ENCODE measurements around the gene SCIN.

SCIN gene

GRCh38 chr7:12569673-12570072 lies 847 bp upstream of the SCIN start:
- DNase-seq = no peak

DNA sequence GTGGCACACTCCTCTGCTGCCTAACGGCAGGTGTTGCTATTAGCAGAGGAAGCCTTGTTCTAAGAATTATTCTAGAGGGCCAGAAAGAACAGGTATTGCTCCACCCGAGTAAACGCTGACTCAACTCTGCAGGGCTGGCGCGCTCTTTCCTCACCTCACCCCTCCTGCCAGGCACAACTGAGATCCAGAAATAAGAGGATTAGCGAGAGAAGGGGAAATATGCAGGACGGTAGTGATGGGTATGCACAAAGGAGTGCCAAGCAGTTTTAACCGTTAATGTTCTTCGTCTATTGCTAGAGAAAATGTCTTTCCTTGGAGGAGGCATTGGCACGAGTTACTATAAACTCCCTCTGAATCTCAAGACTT lies 369 bp upstream of the SCIN start:
- no peak for DNase-seq

DNA sequence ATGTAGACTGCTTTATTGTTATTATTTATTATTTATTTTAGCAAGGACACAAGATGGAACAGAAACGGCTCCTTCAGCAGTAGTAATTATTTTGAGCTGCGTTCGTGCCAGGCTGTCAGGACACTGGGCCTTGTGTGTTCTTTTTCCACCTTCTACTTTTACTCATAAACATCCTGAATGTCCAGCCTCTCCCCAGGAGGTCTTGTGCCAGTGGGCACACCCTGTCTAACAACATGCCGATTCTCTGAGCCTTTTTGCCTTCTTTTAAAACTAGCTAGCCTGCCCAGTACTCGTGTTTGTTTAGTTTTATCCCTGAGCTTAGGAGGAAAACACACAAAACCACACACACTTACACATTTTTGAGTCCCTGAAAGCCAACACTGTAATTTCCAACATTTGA lies 1.2 kb downstream of the SCIN start:
- no peak for DNase-seq

DNA sequence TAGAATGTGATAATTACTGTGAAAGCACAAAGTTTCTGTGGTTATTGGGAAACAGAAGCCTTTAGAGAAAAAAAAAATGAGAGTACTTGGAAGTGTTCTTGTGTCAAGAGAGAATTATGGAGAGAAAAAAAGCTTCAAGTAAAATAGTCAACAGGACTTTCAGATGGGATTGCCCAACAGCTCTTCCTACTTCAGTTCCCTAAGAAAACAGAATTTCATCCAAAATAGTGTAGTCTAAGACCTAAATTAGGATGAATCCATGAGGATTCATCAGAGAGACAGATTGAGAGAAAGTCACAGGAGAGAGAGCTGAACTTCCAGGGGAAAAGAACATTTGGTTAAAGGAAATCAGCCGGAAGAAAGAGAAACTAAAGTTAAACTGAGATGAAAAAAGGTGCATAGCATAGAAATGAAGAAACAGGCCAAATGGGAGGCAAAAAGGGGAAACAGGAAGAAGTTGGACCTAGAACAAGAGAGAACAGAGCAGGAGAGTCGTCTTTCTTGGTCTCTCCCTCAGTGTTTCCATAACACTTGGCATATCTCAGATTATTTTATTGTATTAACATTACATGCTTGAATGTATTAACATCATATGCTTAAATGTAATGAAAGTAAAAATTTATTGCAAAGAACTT lies 2.5 kb downstream of the SCIN start:
- DNase-seq = no peak

GRCh38 chr7:12573885-12574284 lies 3.4 kb downstream of the SCIN start:
- DNase-seq = no peak

DNA sequence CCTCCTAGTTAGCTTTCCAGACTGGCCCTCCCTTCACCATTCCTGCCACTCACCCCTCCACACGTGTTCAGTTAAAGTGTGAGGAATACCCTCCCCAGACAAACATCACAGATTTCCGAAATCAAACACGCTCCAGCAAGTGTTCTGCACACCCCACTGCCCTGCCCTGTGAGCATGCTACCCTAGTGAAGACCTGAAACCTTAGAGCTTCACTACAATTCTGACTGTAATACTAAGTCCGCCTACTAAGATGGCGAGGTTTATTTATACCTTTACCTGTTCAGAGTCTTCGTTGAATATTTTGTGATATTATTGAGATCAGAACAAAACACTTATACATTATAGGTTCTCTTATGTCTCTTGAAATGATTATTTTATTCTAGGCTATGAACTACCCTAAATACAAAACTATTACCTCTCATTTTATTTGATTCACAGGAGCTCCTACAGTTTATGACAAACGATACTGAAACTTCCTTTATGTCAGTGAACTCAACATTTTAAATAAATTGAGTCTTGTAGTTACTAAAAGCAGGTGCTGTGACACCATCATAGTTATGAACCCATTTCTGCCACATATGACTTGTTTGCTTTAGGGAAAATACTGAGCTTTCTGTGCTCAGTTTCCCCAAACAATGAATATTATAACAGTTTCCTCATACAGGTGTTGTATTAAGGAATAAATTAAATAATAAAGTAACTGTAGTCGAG lies 8.6 kb downstream of the SCIN start:
- no peak for DNase-seq

DNA sequence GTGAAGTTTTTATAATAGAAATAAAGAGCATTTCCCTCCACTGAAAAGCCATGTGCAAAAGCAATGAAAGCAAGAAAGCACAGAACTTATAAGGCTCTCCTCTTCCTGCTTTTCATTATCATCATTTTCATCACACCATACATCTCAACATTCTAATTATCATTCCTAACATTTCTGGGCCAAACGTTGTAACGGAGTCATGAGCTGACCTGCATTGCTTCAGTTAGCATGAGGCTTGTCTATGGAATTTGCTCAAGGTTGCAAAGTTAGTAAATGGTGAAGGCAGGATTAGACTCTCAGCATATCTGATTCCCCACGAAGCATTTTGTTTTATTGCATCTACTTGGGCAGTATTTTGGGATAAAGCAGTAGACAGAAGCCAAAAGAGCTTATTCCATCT lies 11.4 kb downstream of the SCIN start:
- no peak for DNase-seq

DNA sequence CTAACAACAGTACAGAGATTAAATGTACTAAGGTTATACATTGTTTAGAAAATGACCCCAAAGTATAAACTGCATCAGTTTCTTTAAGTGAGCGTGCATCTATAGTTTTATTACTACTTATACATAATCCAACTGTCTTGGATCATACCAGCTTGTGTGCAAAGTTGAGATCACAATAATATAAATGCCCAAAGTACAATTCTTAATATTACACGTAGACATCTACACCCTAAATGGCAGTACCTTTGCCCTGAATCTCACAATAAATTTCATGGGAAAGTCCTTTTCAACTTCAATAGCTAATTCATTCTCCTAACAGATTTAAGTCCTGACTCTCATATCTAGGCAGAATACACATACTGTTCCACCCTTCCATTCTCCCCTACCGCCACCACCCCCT lies 11.8 kb downstream of the SCIN start:
- DNase-seq = no peak

DNA sequence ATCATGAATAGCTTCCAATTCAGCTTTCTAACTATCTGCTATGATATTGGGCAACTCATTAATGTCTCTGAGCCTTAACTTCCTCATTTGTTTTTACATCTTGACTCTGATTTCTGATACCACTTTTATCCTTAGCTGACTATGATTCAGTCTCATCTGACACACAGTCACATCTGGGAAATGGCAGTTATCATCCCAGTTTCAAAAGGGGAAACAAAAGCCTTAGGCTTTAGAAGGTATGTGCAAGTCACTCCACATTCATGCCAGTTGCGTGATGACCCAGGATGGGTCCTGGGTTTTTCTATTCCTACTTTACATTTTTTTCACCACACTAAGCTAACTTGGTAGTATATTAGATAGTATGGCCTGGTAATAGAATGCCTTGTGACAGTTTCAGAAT lies 12.7 kb downstream of the SCIN start:
- DNase-seq = no peak

DNA sequence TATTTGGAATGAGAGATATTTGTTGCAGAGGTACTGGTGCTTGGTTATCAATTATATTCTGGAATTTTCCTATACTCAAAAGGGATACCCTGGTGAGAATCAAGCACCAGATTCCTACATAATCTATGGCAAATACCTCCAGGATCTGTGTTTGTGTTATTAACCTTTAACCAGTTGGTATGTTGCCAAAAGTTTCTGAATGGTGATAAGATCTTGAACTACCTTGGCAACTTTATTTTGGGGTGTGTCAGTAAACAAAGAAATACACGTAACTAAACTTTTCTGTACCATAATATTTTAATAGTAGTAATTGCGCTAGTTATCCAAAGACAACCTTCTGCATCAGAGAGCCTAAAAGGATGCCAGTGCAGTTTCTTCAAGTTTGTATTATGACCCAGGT lies 13.4 kb downstream of the SCIN start:
- no peak for DNase-seq

- DNase-seq = no peak
These were observed 14.4 kb downstream of the SCIN start for GRCh38 chr7:12584930-12585329.

DNA sequence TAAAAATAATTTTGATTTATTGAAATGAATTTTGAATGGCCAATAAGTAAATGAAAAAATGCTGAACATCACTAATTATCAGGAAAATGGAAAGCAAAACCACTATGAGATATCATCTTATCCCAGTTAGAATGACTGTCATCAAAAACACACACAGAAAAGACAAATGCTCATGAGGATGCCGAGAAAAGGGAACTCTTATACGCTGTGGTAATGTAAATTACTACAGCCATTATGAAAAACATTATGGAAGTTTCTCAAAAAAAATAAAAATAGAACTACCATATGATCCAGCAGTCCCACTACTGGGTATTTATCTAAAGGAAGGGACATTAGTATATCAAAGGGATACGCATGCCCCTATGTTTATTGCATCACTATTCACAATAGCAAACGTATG lies 15.8 kb downstream of the SCIN start:
- no peak for DNase-seq

GRCh38 chr7:12588259-12588904 lies 17.9 kb downstream of the SCIN start:
- DNase-seq = no peak

DNA sequence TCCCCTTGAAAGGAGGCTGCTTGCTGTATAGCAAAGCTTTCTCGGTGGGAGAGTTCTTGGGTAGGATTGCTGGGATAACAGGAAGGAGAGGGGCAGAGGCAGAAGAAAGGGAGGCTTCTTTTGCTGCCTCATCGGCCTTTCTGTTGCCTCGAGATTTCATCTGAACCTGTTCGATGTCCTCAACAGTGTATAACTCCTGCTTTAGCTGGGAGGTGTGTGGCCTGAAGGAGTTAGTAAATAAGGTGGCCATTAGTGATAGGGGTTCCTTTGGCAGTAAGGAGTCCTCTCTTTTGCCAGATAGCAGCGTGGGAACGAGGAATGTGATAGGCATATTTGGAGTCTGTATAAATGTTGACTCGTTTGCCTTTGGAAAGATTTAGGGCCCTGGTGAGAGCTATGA lies 20.0 kb downstream of the SCIN start:
- DNase-seq = no peak

DNA sequence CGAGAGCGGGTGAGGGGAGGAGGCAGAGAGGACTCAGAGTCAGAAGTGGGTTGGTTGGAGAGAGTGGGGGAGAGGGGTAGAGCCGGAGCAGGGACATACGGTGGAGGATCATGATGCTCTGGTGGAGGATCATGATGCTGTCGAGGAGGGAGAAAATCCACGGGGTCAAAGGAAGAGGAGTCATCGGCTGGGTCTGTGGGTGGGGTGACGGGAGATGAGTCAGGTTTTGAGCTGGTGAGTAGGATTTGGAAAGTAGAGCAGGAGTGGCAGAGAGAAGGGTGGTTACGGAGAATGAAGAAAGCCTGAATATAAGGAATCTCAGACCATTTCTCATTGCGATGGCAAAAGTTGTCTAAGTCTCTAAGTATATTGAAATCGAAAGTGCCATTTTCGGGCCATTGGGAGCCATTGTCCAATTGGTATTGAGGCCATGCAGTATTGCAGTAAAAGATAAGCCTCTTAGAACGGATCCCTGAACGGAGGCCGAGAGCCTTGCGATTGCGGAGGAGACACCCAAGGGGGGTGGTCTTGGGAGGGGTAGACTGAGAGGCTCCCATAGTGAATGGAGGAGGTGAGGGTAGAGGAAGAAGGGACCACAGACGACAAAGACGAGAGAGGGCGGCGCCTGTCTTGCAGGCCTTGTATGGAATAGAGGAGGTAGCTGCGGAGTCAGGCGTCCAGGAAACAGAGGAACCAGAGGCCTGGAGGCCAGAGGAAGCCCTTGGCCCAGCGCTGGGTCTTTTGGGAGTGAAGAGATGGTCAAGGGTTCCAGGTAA lies 23.8 kb downstream of the SCIN start:
- DNase-seq = no peak

GRCh38 chr7:12595148-12595547 lies 24.6 kb downstream of the SCIN start:
- DNase-seq = no peak

DNA sequence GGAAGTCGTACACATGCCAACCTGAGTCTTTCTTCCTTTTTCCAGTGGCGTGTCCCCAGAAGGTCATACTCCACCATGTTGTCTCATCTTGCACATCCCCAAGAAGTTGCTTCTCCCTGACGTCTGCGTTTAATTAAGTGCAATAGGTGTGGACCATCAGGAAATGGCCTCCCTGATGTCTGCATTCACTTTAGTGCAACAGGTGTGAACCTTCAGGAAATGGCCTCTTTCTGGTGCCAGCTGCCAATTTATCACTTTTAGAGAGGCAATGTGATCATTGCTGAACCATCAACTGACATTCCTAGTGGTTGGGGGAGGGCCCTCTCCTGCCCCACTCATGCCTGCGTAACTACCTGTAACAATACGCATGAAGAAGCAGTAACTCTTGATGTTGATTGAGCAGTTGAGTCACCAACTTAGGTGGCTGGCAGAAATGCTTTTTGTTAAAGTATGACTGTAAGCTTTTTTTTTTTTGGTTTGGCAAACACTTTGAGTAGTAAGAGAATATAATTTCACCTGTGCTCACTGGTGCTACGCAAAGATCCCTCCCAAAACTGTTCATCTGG lies 25.8 kb downstream of the SCIN start:
- no peak for DNase-seq

- no peak for DNase-seq
These were observed 30.9 kb downstream of the SCIN start for GRCh38 chr7:12601302-12601869.

- DNase-seq = no peak
These were observed 36.6 kb downstream of the SCIN start for GRCh38 chr7:12607134-12607533.

GRCh38 chr7:12609561-12609960 lies 39.0 kb downstream of the SCIN start:
- DNase-seq = no peak

- DNase-seq = no peak
These were observed 40.4 kb downstream of the SCIN start for GRCh38 chr7:12610899-12611298.

- DNase-seq = no peak
These were observed 42.1 kb downstream of the SCIN start for GRCh38 chr7:12612622-12613021.

- DNase-seq = no peak
These were observed 49.0 kb downstream of the SCIN start for GRCh38 chr7:12619461-12620069.

All from activated CD8-positive, alpha-beta memory T cell treated with anti-CD3 and anti-CD28 coated beads for 24 hours (primary cell).